Caco-2 (cell line): Measurements from ENCODE around the gene KBTBD12. TPM values are rescaled to one million over a fixed set of nuclear protein-coding genes. Genes with fewer than 3 reads are reported as not detected.

Experiments
- BruUV-seq: library from RNA; stranded (reverse); fragments of 400-500 nt; replicated peaks from 2 replicates; lab custom pipeline; 2021; lab: Mats Ljungman, UMichigan
- CTCF ChIA-PET: fragments of 300-600 bp; sonication (Branson Sonifier 250); formaldehyde crosslinking; loops from one replicate; lab custom pipeline; 2022; ENCODE audit warnings: antibody characterized with exemption; lab: Charles Lee
- POLR2A ChIA-PET: fragments of 300-600 bp; sonication (Branson Sonifier 250); formaldehyde crosslinking; loops from one replicate; lab custom pipeline; 2022; ENCODE audit warnings: antibody characterized with exemption; lab: Charles Lee
- DNase-seq, 2 experiments: peaks; one replicate each; pipeline versions ENCODE4 v3.0.0 to v3.0.0-alpha.2; 2020 to 2022
- H3K27me3 ChIP-seq: replicated peaks from 2 replicates; pipeline ENCODE4 v1.6.0; 2011; ENCODE audit warnings: low read length; ENCODE audit not compliant: control insufficient read depth, insufficient read depth
- H3K36me3 ChIP-seq: 2 replicates; pipeline ENCODE4 v1.5.1; 2011; ENCODE audit warnings: low read length; ENCODE audit not compliant: control insufficient read depth, insufficient read depth
- H3K4me1 ChIP-seq: fragments of 250-450 bp; sonication (Bioruptor Pico); 2 replicates; pipeline ENCODE4 v1.5.1; 2020; ENCODE audit warnings: mild to moderate bottlenecking
- H3K4me3 ChIP-seq: 2 replicates; pipeline ENCODE4 v1.5.1; 2011; ENCODE audit warnings: low read depth, mild to moderate bottlenecking, control low read depth, low read length
- H3K9me3 ChIP-seq: fragments of 250-450 bp; sonication (Bioruptor Pico); 2 replicates; pipeline ENCODE4 v1.5.1; 2020; ENCODE audit warnings: mild to moderate bottlenecking, moderate library complexity
- H3K27ac Mint-ChIP-seq: one replicate; pipeline ENCODE4 v1.8.0; 2022; ENCODE audit warnings: mixed read lengths; ENCODE audit not compliant: unreplicated experiment
- H3K27me3 Mint-ChIP-seq: one replicate; pipeline ENCODE4 v1.8.0; 2022; ENCODE audit warnings: mixed read lengths; ENCODE audit not compliant: insufficient read depth, unreplicated experiment
- H3K36me3 Mint-ChIP-seq: one replicate; pipeline ENCODE4 v1.8.0; 2022; ENCODE audit warnings: mild to moderate bottlenecking, mixed read lengths; ENCODE audit not compliant: insufficient read depth, unreplicated experiment
- H3K4me1 Mint-ChIP-seq: one replicate; pipeline ENCODE4 v1.8.0; 2022; ENCODE audit warnings: low read depth, mixed read lengths; ENCODE audit not compliant: unreplicated experiment
- H3K4me3 Mint-ChIP-seq: one replicate; pipeline ENCODE4 v1.8.0; 2022; ENCODE audit warnings: mild to moderate bottlenecking, moderate library complexity, mixed read lengths; ENCODE audit not compliant: unreplicated experiment
- H3K9me3 Mint-ChIP-seq: one replicate; pipeline ENCODE4 v1.8.0; 2022; ENCODE audit warnings: mixed read lengths; ENCODE audit not compliant: unreplicated experiment
- intact Hi-C: fragments of 100-400 bp; cut with micrococcal nuclease; formaldehyde crosslinking; loops from one replicate; pipeline ENCODE4 v1.10.0; 2022; ENCODE audit not compliant: unreplicated experiment
- total RNA-seq: library from RNA; stranded (reverse); gene quantifications from 2 replicates; pipeline ENCODE4 v1.2.3, GENCODE V29; 2022
- TF ChIP-seq, protein P1 (sequence below), 2 experiments: fragments of 200-600 bp in 1 of 2; IDR thresholded peaks; 1 replicate in 1 of 2; 2 replicates in 1 of 2; pipeline versions ENCODE4 v1.5.1 to v1.8.0; 2011 to 2022; ENCODE audit warnings: antibody characterized with exemption in 1 of 2, control low read depth in 1 of 2, inconsistent platforms in 1 of 2, low read depth in 1 of 2, low read length in 1 of 2, mild to moderate bottlenecking in 1 of 2, moderate library complexity in 1 of 2; ENCODE audit not compliant: insufficient read depth in 1 of 2, severe bottlenecking in 1 of 2, unreplicated experiment in 1 of 2

The KBTBD12 gene
- total RNA-seq, 1 experiment from 2014 or later = not detected

DNA sequence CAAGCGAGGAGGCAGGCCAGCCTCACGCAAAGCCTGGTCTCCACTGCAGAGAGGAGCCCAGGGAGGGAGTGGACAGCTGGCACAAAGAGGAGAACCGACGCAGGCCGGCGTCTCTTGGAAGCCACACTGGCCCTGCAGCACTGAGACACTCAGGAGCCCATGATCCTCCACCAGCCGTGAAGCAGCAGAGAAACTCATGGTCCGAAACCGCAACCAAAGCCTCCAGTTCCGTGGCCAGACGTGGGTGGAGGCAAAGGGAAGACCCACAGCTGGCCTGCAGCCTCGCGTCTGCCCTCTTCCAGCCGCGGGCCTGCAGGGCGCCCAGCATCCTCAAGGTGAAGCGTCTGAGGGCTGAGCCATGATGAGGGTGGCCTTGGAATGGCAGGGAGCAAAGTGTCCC lies 75.0 kb downstream of the KBTBD12 start:
- no peaks in the 10 kb centered on the region for H3K4me1 ChIP-seq
- intact Hi-C loops = no loop called here
- DNase-seq = no peak
- H3K36me3 ChIP-seq = no peaks in the 10 kb centered on the region
- Mint-ChIP-seq H3K4me1 (no peaks in the 10 kb centered on the region), H3K27me3 (no peaks in the 10 kb centered on the region), H3K27ac (no peak overlapping the region), H3K4me3 (no peak overlapping the region), H3K36me3 (no peaks in the 10 kb centered on the region), H3K9me3 (no peaks in the 10 kb centered on the region)
- H3K9me3 ChIP-seq = no peaks in the 10 kb centered on the region
- BruUV-seq = no TSS peak
- no peak overlapping the region for H3K4me3 ChIP-seq
- no peaks in the 10 kb centered on the region for H3K27me3 ChIP-seq
- ChIA-PET POLR2A (no interaction called here), CTCF (no interaction called here)
- TF ChIP-seq, protein P1, sequence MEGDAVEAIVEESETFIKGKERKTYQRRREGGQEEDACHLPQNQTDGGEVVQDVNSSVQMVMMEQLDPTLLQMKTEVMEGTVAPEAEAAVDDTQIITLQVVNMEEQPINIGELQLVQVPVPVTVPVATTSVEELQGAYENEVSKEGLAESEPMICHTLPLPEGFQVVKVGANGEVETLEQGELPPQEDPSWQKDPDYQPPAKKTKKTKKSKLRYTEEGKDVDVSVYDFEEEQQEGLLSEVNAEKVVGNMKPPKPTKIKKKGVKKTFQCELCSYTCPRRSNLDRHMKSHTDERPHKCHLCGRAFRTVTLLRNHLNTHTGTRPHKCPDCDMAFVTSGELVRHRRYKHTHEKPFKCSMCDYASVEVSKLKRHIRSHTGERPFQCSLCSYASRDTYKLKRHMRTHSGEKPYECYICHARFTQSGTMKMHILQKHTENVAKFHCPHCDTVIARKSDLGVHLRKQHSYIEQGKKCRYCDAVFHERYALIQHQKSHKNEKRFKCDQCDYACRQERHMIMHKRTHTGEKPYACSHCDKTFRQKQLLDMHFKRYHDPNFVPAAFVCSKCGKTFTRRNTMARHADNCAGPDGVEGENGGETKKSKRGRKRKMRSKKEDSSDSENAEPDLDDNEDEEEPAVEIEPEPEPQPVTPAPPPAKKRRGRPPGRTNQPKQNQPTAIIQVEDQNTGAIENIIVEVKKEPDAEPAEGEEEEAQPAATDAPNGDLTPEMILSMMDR (IDR thresholded peaks at IDR 0.05; ENCODE audit: insufficient read depth in 1 of 2, low read depth in 1 of 2, low read length in 1 of 2, severe bottlenecking in 1 of 2, unreplicated experiment in 1 of 2) = no peak

DNA sequence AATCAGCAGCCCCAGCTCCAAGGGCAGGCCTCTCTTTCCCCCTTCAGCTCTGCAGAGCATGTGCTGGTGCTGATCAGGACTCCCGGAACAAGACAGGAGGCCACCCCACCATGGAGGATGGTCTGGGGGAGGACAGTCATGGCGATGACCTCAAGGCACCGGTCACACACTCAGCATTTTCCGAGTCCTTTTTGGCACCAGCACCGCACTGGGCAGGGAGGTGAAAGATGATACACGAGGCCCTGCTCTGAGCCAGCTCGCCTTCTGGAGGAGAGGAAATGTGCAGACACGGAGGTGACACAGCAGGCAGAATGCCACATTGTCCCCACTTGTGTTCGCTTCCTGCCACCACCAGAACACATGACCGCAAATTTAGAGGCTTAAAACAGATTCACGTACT lies 75.4 kb downstream of the KBTBD12 start:
- Mint-ChIP-seq H3K4me3 (no peak overlapping the region), H3K27me3 (no peaks in the 10 kb centered on the region), H3K4me1 (no peaks in the 10 kb centered on the region), H3K9me3 (no peaks in the 10 kb centered on the region), H3K36me3 (no peaks in the 10 kb centered on the region), H3K27ac (no peak overlapping the region)
- Histone ChIP-seq H3K27me3 (no peaks in the 10 kb centered on the region), H3K4me3 (no peak overlapping the region), H3K9me3 (no peaks in the 10 kb centered on the region), H3K4me1 (no peaks in the 10 kb centered on the region), H3K36me3 (no peaks in the 10 kb centered on the region)
- intact Hi-C loops = no loop called here
- no TSS peak for BruUV-seq
- ChIA-PET CTCF (no interaction called here), POLR2A (no interaction called here)
- TF ChIP-seq, protein P1 (IDR thresholded peaks at IDR 0.05; ENCODE audit: insufficient read depth in 1 of 2, low read depth in 1 of 2, low read length in 1 of 2, severe bottlenecking in 1 of 2, unreplicated experiment in 1 of 2) = no peak
- DNase-seq = no peak

DNA sequence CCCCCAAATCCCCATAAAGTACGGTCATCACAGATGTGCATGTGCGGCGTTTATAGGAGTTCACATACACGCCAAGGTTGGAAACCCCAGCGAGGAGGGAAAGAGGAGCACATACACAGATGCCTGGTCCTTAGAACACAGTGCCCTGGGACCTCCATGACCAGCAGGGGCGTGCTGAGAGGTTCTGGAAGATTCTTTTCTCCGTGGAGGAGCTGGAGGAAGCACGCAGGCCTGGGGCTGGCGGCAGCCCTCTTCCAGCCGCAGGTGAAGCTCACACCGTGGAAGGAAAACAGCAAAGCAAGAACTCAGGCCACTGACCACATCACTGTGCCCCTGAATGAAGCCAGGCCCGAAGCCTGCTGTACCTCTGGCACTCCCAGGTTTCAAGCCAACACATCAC lies 76.2 kb downstream of the KBTBD12 start:
- Mint-ChIP-seq H3K27me3 (no peaks in the 10 kb centered on the region), H3K27ac (no peak overlapping the region), H3K4me1 (no peaks in the 10 kb centered on the region), H3K4me3 (no peak overlapping the region), H3K36me3 (no peaks in the 10 kb centered on the region), H3K9me3 (no peaks in the 10 kb centered on the region)
- H3K36me3 ChIP-seq = no peaks in the 10 kb centered on the region
- H3K9me3 ChIP-seq = no peaks in the 10 kb centered on the region
- ChIA-PET POLR2A (no interaction called here), CTCF (no interaction called here)
- no peaks in the 10 kb centered on the region for H3K4me1 ChIP-seq
- no peak overlapping the region for H3K4me3 ChIP-seq
- H3K27me3 ChIP-seq = no peaks in the 10 kb centered on the region
- BruUV-seq = no TSS peak
- TF ChIP-seq, protein P1 (IDR thresholded peaks at IDR 0.05; ENCODE audit: insufficient read depth in 1 of 2, low read depth in 1 of 2, low read length in 1 of 2, severe bottlenecking in 1 of 2, unreplicated experiment in 1 of 2) = no peak
- DNase-seq = no peak
- intact Hi-C loops = no loop called here
